Type B pancreatic cell (in vitro differentiated cells): ENCODE data around the gene ZNF626. TPM values are rescaled to one million over a fixed set of nuclear protein-coding genes. Genes with fewer than 3 reads are reported as not detected.
"Not testable (repeated sequence)": the region's sequence is repeated elsewhere in the genome, so short reads cannot be mapped to it uniquely, and the experiment has no call there.

Source experiments
- DNase-seq: peaks from one replicate; pipeline ENCODE4 v3.0.0; 2021; ENCODE audit warnings: mixed read lengths; ENCODE audit not compliant: unreplicated experiment; ENCODE audit errors: extremely low spot score
- H3K27ac Mint-ChIP-seq: 2 replicates; pipeline ENCODE4 v1.8.0; 2021; ENCODE audit warnings: mild to moderate bottlenecking, mixed read lengths
- H3K27me3 Mint-ChIP-seq: 2 replicates; pipeline ENCODE4 v1.8.0; 2021; ENCODE audit warnings: mixed read lengths
- H3K36me3 Mint-ChIP-seq: 2 replicates; pipeline ENCODE4 v1.8.0; 2021; ENCODE audit warnings: mixed read lengths
- H3K4me1 Mint-ChIP-seq: one replicate; pipeline ENCODE4 v1.8.0; 2021; ENCODE audit warnings: mixed read lengths; ENCODE audit not compliant: unreplicated experiment
- H3K4me3 Mint-ChIP-seq: 2 replicates; pipeline ENCODE4 v1.8.0; 2021; ENCODE audit warnings: mild to moderate bottlenecking, mixed read lengths
- H3K9me3 Mint-ChIP-seq: 2 replicates; pipeline ENCODE4 v1.8.0; 2021; ENCODE audit warnings: mixed read lengths
- CTCF ChIP-seq: fragments of 200-600 bp; sonication (generic); conservative IDR thresholded peaks from 2 replicates; pipeline ENCODE4 v1.5.0; 2021; ENCODE audit warnings: antibody characterized with exemption, mild to moderate bottlenecking
- long read RNA-seq: library from polyadenylated mRNA; unstranded; transcript quantifications from one replicate; pipeline ENCODE4 v2.0.0, GENCODE V29; 2020
- total RNA-seq: library from RNA; stranded (reverse); gene quantifications from 2 replicates; pipeline ENCODE4 v1.2.1, GENCODE V29; 2021; ENCODE audit warnings: low replicate concordance

Gene ZNF626
- 15.9 and 18.1 TPM in 2 replicates for total RNA-seq
- long read RNA-seq, full-length matches to known transcripts: 19 of 42 reads
- long read RNA-seq, partial matches to known transcripts: 5 of 42 reads
- long read RNA-seq, other reads (novel, unspliced or antisense): 18 of 42 reads

GRCh38 chr19:20661150-20661819 lies at the start of gene ZNF626:
Gene ZNF626, minus strand, starts transcription at chr19:20661571. Its CDS starts 125 bp downstream, at chr19:20661446.
- peak within 1 kb of the TSS; percentile 98 for H3K4me3 Mint-ChIP-seq
- H3K4me1 Mint-ChIP-seq: peaks cover 8% of the 10 kb centered on the region
- H3K27ac Mint-ChIP-seq: peak within 1 kb of the TSS; percentile 99
- H3K9me3 Mint-ChIP-seq: peaks cover 15% of the 10 kb centered on the region
- no peak for TF ChIP-seq CTCF
- peaks cover 36% of the 10 kb centered on the region for H3K36me3 Mint-ChIP-seq
- H3K27me3 Mint-ChIP-seq: no peaks in the 10 kb centered on the region
- DNase-seq: peak; percentile 91

DNA sequence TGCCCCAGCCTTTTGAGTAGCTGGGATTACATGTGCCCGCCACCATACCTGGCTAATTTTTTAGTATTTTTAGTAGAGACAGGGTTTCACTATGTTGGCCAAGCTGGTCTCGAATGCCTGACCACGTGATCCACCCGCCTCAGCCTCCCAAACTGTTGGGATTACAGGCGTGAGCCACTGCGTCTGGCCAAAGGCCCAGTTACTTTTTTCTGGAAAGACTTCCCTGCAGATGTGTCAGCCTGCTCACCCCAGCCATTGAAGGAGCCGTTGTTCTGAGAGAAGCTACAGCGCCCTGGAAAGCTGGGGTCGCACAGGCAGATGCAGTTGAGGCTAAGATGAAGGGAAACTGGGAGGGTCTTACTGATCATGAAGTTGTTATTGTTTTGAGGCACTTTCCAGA lies 7.9 kb upstream of the ZNF626 start:
- Mint-ChIP-seq H3K27ac (no peak overlapping the region), H3K4me3 (no peak overlapping the region), H3K4me1 (no peaks in the 10 kb centered on the region), H3K36me3 (no peaks in the 10 kb centered on the region), H3K9me3 (no peaks in the 10 kb centered on the region), H3K27me3 (no peaks in the 10 kb centered on the region)
- no peak for DNase-seq
- no peak for TF ChIP-seq CTCF

DNA sequence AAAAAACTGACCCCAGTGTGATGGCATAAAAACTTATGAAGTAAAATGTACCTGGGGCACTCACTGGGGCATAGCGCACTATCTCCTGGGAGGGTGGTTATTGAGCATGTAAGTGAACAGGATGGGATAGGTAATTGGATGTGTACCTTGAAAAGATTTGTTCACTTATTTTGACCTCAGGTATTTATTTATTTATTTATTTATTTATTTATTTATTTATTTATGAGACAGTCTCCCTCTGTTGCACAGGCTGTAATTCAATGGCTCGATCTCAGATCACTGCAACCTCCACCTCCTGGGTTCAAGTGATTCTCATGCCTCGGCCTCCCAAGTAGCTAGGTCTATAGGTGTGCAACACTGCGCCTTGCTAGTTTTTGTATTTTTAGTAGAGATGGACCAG lies 5.9 kb upstream of the ZNF626 start:
- TF ChIP-seq CTCF: no peak
- Mint-ChIP-seq H3K4me1 (no peaks in the 10 kb centered on the region), H3K27ac (no peak overlapping the region), H3K9me3 (peaks cover 6% of the 10 kb centered on the region), H3K27me3 (no peaks in the 10 kb centered on the region), H3K4me3 (no peak overlapping the region), H3K36me3 (no peaks in the 10 kb centered on the region)
- no peak for DNase-seq

GRCh38 chr19:20664901-20665781 lies 3.8 kb upstream of the ZNF626 start:
- H3K27ac Mint-ChIP-seq: peak overlapping the region; percentile 39
- TF ChIP-seq CTCF: no peak
- H3K9me3 Mint-ChIP-seq: peaks cover 9% of the 10 kb centered on the region
- H3K4me1 Mint-ChIP-seq: peaks cover 3% of the 10 kb centered on the region
- H3K27me3 Mint-ChIP-seq: no peaks in the 10 kb centered on the region
- H3K36me3 Mint-ChIP-seq: peaks cover 9% of the 10 kb centered on the region
- DNase-seq: no peak
- H3K4me3 Mint-ChIP-seq: no peak overlapping the region

DNA sequence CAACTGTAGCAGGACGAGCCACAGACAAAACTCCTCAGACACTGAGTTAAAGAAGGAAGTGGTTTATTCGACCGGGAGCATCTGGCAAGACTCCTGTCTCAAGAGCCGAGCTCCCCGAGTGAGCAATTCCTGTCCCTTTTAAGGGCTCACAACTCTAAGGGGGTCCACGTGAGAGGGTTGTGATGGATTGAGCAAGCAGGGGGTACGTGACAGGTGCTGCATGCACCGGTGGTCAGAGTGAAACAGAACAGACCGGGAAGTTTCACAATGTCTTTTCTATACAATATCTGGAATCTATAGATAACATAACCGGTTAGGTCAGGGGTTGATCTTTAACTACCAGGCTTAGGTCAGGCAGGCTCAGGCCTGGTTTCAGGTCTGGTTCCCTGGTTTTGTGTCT lies 3.1 kb upstream of the ZNF626 start:
- H3K4me1 Mint-ChIP-seq, H3K9me3 Mint-ChIP-seq, H3K36me3 Mint-ChIP-seq, H3K27me3 Mint-ChIP-seq, DNase-seq, H3K4me3 Mint-ChIP-seq: not testable (repeated sequence)
- peak overlapping the region; percentile 39 for H3K27ac Mint-ChIP-seq
